ENCODE results near the gene DSCAM. TPM values are rescaled to one million over a fixed set of nuclear protein-coding genes. Genes with fewer than 3 reads are reported as not detected.

DSCAM gene
- total RNA-seq, 4 donors from 2014 or later, result not detected

DNA sequence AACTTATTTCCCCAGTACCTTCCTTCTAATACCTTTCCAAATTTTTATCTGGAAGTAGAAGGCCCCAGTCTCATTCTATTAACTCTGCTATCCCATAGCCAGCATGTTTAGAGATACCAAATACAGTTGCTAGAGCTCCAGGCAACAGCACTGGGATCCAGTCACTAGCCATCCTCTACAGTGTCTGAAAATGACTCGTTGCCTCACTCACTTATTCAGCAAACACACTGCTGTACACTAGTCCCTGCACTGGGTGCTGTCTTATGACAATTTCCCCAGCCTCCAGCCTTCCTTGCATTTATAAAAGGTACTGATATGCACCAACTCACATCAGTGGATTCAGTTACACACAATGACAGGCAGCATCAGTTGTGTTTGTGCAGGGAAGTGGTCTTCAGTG, 179.0 kb downstream of the DSCAM start:
- Histone ChIP-seq H3K27me3 (peaks cover 6% of the 10 kb centered on the region), H3K27ac (no peak overlapping the region), H3K36me3 (no peaks in the 10 kb centered on the region), H3K4me1 (no peaks in the 10 kb centered on the region), H3K9me3 (no peaks in the 10 kb centered on the region), H3K4me3 (no peak overlapping the region)
- ATAC-seq, result no peak
- TF ChIP-seq EP300 (IDR thresholded peaks at IDR 0.05) (no peak), POLR2AphosphoS5 (IDR thresholded peaks at IDR 0.05) (no peak), POLR2A (IDR thresholded peaks at IDR 0.05) (no peak)
- TF ChIP-seq, protein P1, sequence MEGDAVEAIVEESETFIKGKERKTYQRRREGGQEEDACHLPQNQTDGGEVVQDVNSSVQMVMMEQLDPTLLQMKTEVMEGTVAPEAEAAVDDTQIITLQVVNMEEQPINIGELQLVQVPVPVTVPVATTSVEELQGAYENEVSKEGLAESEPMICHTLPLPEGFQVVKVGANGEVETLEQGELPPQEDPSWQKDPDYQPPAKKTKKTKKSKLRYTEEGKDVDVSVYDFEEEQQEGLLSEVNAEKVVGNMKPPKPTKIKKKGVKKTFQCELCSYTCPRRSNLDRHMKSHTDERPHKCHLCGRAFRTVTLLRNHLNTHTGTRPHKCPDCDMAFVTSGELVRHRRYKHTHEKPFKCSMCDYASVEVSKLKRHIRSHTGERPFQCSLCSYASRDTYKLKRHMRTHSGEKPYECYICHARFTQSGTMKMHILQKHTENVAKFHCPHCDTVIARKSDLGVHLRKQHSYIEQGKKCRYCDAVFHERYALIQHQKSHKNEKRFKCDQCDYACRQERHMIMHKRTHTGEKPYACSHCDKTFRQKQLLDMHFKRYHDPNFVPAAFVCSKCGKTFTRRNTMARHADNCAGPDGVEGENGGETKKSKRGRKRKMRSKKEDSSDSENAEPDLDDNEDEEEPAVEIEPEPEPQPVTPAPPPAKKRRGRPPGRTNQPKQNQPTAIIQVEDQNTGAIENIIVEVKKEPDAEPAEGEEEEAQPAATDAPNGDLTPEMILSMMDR (IDR thresholded peaks at IDR 0.05), result no peak
- WGBS, 2 donors (ENCODE audit: low coverage in 1 of 2), result 86% methylated on average over 1 of the region's 1 CpG; no CpG with 5 or more reads in 1 of the 2 donors

DNA sequence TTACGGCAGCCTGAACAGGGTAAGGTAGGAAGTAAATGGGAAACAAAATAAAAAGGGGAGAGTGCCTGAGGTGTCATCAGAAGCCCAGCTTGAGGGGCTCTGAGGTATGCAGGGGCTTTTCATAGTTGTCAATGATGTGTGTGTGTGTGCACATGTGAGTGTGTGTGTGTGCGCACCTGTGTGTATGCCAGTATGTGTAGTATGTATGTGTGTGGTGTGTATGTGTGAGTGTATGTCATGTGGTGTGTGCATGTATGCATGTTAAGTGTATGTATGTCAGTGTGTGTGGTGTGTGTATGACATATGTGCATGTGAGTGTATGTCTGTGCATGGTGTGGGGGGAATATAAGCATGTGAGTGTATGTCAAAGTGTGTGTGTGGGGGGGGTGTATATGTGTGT, 184.1 kb downstream of the DSCAM start:
- Histone ChIP-seq H3K4me1 (no peaks in the 10 kb centered on the region), H3K9me3 (no peaks in the 10 kb centered on the region), H3K4me3 (no peak overlapping the region), H3K27me3 (peaks cover 6% of the 10 kb centered on the region), H3K36me3 (no peaks in the 10 kb centered on the region), H3K27ac (no peak overlapping the region)
- WGBS, 2 donors (ENCODE audit: low coverage in 1 of 2), result 86 to 100% methylated on average over 1 to 2 of the region's 2 CpGs
- ATAC-seq, result no peak
- TF ChIP-seq POLR2AphosphoS5 (IDR thresholded peaks at IDR 0.05) (no peak), POLR2A (IDR thresholded peaks at IDR 0.05) (no peak), EP300 (IDR thresholded peaks at IDR 0.05) (no peak)
- TF ChIP-seq, protein P1 (IDR thresholded peaks at IDR 0.05), result no peak

DNA sequence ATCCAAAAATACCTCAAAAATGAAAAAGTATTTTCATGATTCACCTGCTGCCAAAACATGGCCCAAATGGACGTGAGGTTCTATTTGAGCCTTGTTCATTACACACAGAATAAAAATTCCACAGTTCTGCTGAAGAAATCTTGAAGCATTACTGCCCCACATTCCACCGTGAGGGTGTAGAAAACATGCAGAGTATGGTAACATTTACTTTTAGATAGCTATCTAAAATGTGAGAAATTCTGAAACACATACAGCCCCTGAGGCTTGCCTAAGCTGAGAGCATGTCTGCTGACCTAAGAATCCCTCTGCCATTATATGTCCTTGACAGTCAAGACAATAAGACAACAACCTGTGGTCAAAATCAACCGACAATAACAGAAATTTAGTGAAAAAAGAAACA, 186.5 kb downstream of the DSCAM start:
- Histone ChIP-seq H3K4me3 (no peak overlapping the region), H3K9me3 (no peaks in the 10 kb centered on the region), H3K27me3 (peaks cover 1% of the 10 kb centered on the region), H3K4me1 (no peaks in the 10 kb centered on the region), H3K36me3 (no peaks in the 10 kb centered on the region), H3K27ac (no peak overlapping the region)
- TF ChIP-seq POLR2A (IDR thresholded peaks at IDR 0.05) (no peak), POLR2AphosphoS5 (IDR thresholded peaks at IDR 0.05) (no peak), EP300 (IDR thresholded peaks at IDR 0.05) (no peak)
- TF ChIP-seq, protein P1 (IDR thresholded peaks at IDR 0.05), result no peak
- 49 to 55% methylated on average over 3 of the region's 3 CpGs for WGBS, 2 donors (ENCODE audit: low coverage in 1 of 2)
- no peak for ATAC-seq

DNA sequence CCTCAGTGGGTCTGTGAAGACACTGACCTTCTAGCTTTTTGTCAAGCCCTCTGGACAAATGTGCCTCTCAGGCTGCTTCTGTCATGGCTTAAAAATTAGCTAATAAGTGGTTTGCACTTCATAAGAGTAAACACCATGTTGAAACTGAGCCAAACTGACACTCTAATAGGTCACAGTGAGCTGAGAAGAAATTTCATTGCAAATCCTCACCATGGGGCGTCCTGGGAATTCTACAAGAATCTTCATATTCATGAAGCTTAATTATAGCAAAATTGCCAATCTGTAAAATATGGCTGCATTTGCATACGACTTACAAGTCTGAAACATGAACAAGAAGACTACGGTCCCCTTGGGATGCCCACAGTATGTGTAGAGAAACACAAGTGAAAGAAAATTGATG, 188.6 kb downstream of the DSCAM start:
- WGBS, 2 donors (ENCODE audit: low coverage in 1 of 2), result 51 to 61% methylated on average over 3 of the region's 3 CpGs
- ATAC-seq, result no peak
- TF ChIP-seq POLR2AphosphoS5 (IDR thresholded peaks at IDR 0.05), result no peak
- no peak for TF ChIP-seq EP300 (IDR thresholded peaks at IDR 0.05)
- no peak for TF ChIP-seq POLR2A (IDR thresholded peaks at IDR 0.05)
- TF ChIP-seq, protein P1 (IDR thresholded peaks at IDR 0.05), result no peak

GRCh38 chr21:40652436-40652835, 194.5 kb downstream of the DSCAM start:
- no peak for ATAC-seq
- Histone ChIP-seq H3K27me3 (peaks cover 4% of the 10 kb centered on the region), H3K36me3 (no peaks in the 10 kb centered on the region), H3K9me3 (peaks cover 0 to 9% (median 0%) of the 10 kb centered on the region in 3 donors), H3K27ac (no peak overlapping the region), H3K4me3 (no peak overlapping the region), H3K4me1 (no peaks in the 10 kb centered on the region)
- TF ChIP-seq, protein P1 (IDR thresholded peaks at IDR 0.05), result no peak
- no peak for TF ChIP-seq POLR2A (IDR thresholded peaks at IDR 0.05)
- no peak for TF ChIP-seq POLR2AphosphoS5 (IDR thresholded peaks at IDR 0.05)
- no peak for TF ChIP-seq EP300 (IDR thresholded peaks at IDR 0.05)
- WGBS, 2 donors (ENCODE audit: low coverage in 1 of 2), result 29 to 33% methylated on average over 1 to 2 of the region's 2 CpGs

More for the DNA sequence above, 188.6 kb downstream of the DSCAM start:
- H3K4me3 ChIP-seq, result no peak overlapping the region
- no peaks in the 10 kb centered on the region for H3K36me3 ChIP-seq
- H3K4me1 ChIP-seq, result no peaks in the 10 kb centered on the region
- peaks cover 4% of the 10 kb centered on the region for H3K27me3 ChIP-seq
- no peak overlapping the region for H3K27ac ChIP-seq
- H3K9me3 ChIP-seq, result no peaks in the 10 kb centered on the region

Data from gastroesophageal sphincter (tissue), 4 donors.